ENCODE results near the gene FAM217A.
A peak's percentile ranks its signal among the peaks of the same experiment; 100 is the strongest.

Gene FAM217A

DNA sequence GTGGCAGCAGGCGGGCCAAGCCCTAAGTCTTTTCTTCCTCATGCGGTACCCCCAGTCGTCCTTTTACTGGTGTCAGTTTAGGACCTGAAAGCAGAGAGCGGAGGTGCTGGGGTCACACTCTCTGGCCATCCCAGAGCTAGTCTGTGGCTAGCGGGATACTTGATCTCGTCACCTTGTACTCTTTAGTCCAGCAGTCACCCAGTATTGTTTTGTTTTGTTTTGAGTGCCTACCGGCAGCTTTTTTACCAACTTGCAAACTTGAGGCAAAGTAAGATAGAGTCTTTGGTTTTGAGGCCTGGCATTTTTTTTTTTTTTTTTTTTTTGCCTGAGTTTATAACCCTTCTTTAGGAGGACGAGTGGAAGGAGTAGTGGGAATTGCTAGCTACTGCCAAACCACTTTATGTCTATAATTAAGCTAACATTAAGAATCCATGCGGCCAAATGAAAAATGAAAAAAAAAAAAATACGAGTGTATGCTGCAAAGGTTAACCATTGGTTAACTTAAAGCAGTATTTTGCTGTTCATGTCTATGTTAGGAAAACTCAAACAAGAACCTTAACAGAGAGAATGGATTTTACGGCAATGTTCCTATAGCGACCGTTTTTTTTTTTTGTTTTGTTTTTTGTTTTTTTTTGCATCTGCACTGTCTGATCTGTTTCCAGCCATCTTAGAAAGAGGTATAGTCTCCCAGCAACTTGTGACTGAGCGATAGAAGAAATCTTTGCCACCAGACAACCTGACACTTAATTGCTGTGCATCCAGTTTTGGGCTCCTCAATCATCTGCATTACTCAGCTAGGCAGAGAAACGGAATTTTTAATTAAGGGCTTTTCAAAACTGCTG is 56.9 kb downstream of the FAM217A start:
- DNase-seq (ENCODE audit: low read depth), result no peak

DNA sequence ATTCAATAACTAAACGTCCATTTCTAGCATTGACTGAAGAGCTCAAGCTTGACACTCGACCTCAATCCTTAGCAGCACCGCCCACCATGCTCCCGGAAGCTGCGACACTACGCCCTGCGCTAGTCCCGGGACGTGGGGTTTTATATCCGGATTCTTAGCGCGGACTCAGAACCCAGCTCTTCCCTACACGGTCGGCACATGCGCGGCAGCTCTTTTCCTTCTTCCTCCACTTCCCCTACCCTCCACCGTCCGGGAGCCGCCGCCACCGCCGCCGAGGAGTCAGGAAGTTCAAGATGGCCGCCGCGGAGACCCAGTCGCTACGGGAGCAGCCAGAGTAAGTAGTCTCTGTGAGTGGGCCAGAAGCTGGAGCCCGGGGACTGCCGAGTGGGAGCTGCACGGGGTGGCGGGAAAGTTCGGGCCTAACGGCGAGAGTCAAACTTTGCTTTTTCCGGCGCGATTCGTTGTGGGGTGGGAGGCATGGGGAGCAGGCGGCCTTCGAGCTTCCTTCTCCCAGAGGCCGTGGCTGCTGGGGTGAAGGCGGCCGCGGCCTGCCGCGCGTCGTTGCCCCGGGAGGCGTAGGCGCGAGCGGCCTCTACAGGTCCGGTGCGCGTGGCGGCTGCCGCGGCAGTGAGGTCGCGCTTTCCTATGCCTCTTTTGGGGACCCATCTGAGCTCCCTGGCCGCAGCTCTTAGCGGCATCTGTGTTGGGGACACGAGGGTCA is 57.6 kb downstream of the FAM217A start:
- peak; percentile 88 for DNase-seq (ENCODE audit: low read depth)

- no peak for DNase-seq (ENCODE audit: low read depth)
Measured at GRCh38 chr6:4020822-4021132, 58.2 kb downstream of the FAM217A start.

DNA sequence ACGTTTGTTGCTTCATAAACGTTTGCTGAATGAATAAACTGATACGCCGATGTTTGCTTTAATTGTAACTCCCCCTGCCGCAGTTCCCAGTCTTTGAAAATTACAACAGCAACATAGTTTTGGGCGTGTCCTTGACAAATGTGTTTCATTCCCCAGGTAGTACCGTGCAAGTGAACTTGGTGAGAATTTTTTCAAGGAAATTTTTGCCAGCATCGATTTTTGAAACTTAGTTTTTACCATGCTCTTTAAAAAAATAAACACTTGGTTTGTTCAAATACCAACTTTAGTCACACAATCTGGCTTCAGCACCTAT is 60.1 kb downstream of the FAM217A start:
- no peak for DNase-seq (ENCODE audit: low read depth)

All from activated T-cell treated with anti-CD3 and anti-CD28 coated beads for 48 hours (primary cell).